SU-DHL-6 (cell line): ENCODE data around the gene MEDAG.

Source experiments
- H2AFZ ChIP-seq: fragments of 200-600 bp; sonication (generic); 2 replicates; pipeline ENCODE4 v1.6.1; 2014; ENCODE audit warnings: low read depth, mild to moderate bottlenecking, moderate library complexity, mixed read lengths, antibody characterized with exemption, low read length; ENCODE audit not compliant: severe bottlenecking
- H3F3A ChIP-seq: fragments of 200-600 bp; shearing (Covaris generic); 2 replicates; pipeline ENCODE4 v1.6.0; 2016; ENCODE audit warnings: antibody characterized with exemption, mild to moderate bottlenecking; ENCODE audit not compliant: insufficient read depth
- H3K27ac ChIP-seq: fragments of 200-600 bp; sonication (generic); 2 replicates; pipeline ENCODE4 v1.5.1; 2016; ENCODE audit warnings: low read depth, mild to moderate bottlenecking, low read length, moderate library complexity, mixed read lengths
- H3K27me3 ChIP-seq: fragments of 200-600 bp; sonication (generic), shearing (Covaris generic); 2 replicates; pipeline ENCODE4 v1.6.0; 2014; ENCODE audit warnings: mild to moderate bottlenecking, low read length
- H3K36me3 ChIP-seq: fragments of 200-600 bp; sonication (generic); 2 replicates; pipeline ENCODE4 v1.6.1; 2014; ENCODE audit warnings: mild to moderate bottlenecking, low read length, mixed read lengths
- H3K4me2 ChIP-seq: fragments of 300-600, 200-600 bp; shearing (Covaris generic), sonication (generic); 2 replicates; pipeline ENCODE4 v1.6.0; 2014; ENCODE audit warnings: low read length, low read depth, mild to moderate bottlenecking; ENCODE audit not compliant: poor library complexity, severe bottlenecking
- H3K4me3 ChIP-seq: fragments of 200-600 bp; sonication (generic); 2 replicates; pipeline ENCODE4 v1.5.1; 2014; ENCODE audit warnings: antibody characterized with exemption, low read length, mild to moderate bottlenecking, mixed read lengths; ENCODE audit not compliant: insufficient read depth, poor library complexity, severe bottlenecking
- H3K79me2 ChIP-seq: fragments of 200-600 bp; sonication (generic); 2 replicates; pipeline ENCODE4 v1.6.1; 2014; ENCODE audit warnings: mild to moderate bottlenecking, low read length, moderate library complexity; ENCODE audit not compliant: insufficient read depth
- H3K9ac ChIP-seq: fragments of 200-600 bp; sonication (generic); 2 replicates; pipeline ENCODE4 v1.7.0; 2014; ENCODE audit warnings: mild to moderate bottlenecking, low read length
- H3K9me2 ChIP-seq: fragments of 200-600 bp; sonication (generic); replicated peaks from 2 replicates; pipeline ENCODE4 v1.6.1; 2014; ENCODE audit warnings: low read length; ENCODE audit not compliant: insufficient read depth
- H3K9me3 ChIP-seq: fragments of 200-600 bp; sonication (generic); 2 replicates; pipeline ENCODE4 v1.6.1; 2014; ENCODE audit warnings: low read length, mixed read lengths; ENCODE audit not compliant: insufficient read depth
- H4K20me1 ChIP-seq: fragments of 200-600 bp; sonication (generic); 2 replicates; pipeline ENCODE4 v1.6.1; 2014; ENCODE audit warnings: low read depth, mild to moderate bottlenecking, antibody characterized with exemption, low read length, moderate library complexity, mixed read lengths
- EZH2phosphoT487 ChIP-seq: fragments of 200-600 bp; sonication (generic), shearing (Covaris generic); conservative IDR thresholded peaks from 2 replicates; pipeline ENCODE4 v1.6.1; 2018; ENCODE audit warnings: mild to moderate bottlenecking, antibody characterized with exemption, low read length, moderate library complexity, mixed read lengths
- TF ChIP-seq, protein P1 (sequence below): fragments of 200-600 bp; sonication (generic); IDR thresholded peaks from one replicate; pipeline ENCODE4 v1.5.1; 2017; ENCODE audit warnings: antibody characterized with exemption, mild to moderate bottlenecking, low read length, moderate library complexity; ENCODE audit not compliant: insufficient read depth, poor library complexity, severe bottlenecking

Gene MEDAG

DNA sequence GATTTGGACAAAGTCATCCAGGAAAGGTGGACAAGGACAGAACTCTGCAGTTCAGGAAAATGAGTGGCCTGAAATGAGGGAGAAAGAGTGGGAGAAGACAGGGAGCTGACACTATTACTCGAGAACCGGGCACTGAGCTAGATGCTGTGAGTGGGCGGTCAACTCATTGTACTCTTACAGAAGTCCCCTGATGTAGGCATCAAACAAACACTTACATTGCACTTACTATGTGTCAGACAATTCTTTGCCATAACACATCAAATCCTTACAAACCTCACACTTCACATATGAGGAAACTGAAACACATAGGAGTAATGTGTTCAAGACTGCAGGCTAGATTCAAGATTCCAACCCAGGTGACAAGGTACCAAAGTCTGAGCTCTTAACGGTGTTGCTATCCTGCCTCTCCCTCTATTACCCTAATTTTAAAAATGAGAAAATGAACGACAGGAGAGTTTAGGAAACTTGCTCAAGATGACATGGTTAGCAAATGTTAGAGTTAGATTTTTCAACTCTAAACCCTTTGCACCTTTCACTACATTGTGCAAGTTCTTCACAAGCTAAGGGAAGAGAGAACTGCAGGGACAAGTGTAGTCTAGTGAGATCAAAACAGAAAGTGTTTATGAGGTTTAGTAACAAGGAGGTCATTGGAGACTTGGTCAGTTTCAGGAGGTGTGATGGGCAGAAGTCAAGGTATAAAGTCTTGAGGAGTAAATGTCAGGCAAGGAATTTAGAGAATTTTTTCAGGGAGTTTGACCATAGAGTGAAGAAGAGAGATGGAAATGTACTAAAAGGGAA lies 4.9 kb upstream of the MEDAG start:
- H3F3A ChIP-seq, result no peaks in the 10 kb centered on the region
- no peaks in the 10 kb centered on the region for H3K27me3 ChIP-seq
- TF ChIP-seq EZH2phosphoT487, result no peak
- TF ChIP-seq, protein P1, sequence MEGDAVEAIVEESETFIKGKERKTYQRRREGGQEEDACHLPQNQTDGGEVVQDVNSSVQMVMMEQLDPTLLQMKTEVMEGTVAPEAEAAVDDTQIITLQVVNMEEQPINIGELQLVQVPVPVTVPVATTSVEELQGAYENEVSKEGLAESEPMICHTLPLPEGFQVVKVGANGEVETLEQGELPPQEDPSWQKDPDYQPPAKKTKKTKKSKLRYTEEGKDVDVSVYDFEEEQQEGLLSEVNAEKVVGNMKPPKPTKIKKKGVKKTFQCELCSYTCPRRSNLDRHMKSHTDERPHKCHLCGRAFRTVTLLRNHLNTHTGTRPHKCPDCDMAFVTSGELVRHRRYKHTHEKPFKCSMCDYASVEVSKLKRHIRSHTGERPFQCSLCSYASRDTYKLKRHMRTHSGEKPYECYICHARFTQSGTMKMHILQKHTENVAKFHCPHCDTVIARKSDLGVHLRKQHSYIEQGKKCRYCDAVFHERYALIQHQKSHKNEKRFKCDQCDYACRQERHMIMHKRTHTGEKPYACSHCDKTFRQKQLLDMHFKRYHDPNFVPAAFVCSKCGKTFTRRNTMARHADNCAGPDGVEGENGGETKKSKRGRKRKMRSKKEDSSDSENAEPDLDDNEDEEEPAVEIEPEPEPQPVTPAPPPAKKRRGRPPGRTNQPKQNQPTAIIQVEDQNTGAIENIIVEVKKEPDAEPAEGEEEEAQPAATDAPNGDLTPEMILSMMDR, result no peak

DNA sequence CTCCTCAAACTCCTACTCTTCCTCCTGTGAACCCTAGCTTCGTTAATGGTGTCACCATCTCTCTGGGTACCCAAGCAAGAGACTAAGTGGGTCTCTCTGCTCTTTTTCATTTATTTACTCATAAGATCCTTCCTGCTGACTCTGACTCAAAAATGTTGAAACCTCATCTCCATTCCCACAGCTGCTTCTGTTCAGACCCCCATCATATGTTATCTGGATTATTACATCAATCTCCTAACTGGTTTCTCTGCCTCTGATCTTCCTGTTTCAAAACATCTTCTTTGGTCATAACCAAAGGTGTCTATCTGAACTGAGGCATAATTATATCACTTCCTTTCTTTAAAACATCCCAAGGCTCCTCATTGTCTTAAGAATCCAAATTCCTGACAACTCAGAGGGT lies 2.0 kb upstream of the MEDAG start:
- no peaks in the 10 kb centered on the region for H3K9me3 ChIP-seq
- H3K4me3 ChIP-seq, result no peak overlapping the region
- H3F3A ChIP-seq, result no peaks in the 10 kb centered on the region
- H3K4me2 ChIP-seq, result no peak overlapping the region
- no peaks in the 10 kb centered on the region for H3K36me3 ChIP-seq
- no peak overlapping the region for H2AFZ ChIP-seq
- no peaks in the 10 kb centered on the region for H4K20me1 ChIP-seq
- no peak for TF ChIP-seq EZH2phosphoT487
- TF ChIP-seq, protein P1, result no peak
- H3K9me2 ChIP-seq, result no peaks in the 10 kb centered on the region
- H3K79me2 ChIP-seq, result no peaks in the 10 kb centered on the region
- H3K27me3 ChIP-seq, result no peaks in the 10 kb centered on the region
- H3K27ac ChIP-seq, result no peak overlapping the region
- no peak overlapping the region for H3K9ac ChIP-seq

More for the DNA sequence above, 4.9 kb upstream of the MEDAG start:
- no peaks in the 10 kb centered on the region for H3K36me3 ChIP-seq
- no peaks in the 10 kb centered on the region for H3K79me2 ChIP-seq
- no peak overlapping the region for H3K4me3 ChIP-seq
- no peaks in the 10 kb centered on the region for H3K9me2 ChIP-seq
- H3K9me3 ChIP-seq, result no peaks in the 10 kb centered on the region
- H3K9ac ChIP-seq, result no peak overlapping the region
- no peak overlapping the region for H3K27ac ChIP-seq
- H2AFZ ChIP-seq, result no peak overlapping the region
- H4K20me1 ChIP-seq, result no peaks in the 10 kb centered on the region
- no peak overlapping the region for H3K4me2 ChIP-seq

DNA sequence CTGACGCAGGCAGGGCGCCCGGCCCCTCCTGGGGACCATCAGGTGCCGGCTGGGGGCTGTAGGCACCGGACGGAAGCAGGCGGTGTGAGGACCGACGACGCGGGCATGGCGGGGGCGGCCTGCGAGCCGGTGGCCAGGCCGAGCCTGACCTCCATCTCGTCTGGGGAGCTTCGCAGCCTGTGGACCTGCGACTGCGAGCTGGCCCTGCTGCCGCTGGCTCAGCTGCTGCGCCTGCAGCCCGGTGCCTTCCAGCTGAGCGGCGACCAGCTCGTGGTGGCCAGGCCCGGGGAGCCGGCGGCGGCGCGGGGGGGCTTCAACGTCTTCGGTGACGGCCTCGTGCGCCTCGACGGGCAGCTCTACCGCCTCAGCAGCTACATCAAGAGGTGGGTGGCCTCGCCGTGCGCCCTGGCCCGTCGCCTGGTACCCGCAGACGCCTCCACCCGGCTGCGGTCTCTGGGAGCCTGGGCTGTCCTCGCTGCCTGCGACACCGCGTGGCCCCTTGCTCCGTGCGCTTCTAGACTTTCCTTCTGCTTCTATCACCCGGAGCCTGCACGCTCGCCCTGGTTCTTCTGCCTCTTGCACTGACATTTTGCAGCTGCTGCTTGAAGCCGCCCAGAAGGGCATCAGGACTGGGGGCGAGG lies 460 bp downstream of the MEDAG start:
- H3F3A ChIP-seq, result no peaks in the 10 kb centered on the region
- no peaks in the 10 kb centered on the region for H3K27me3 ChIP-seq

More for the DNA sequence above, 460 bp downstream of the MEDAG start:
- Histone ChIP-seq H3K27ac (no peak overlapping the region), H4K20me1 (no peaks in the 10 kb centered on the region), H3K79me2 (no peaks in the 10 kb centered on the region), H2AFZ (no peak overlapping the region), H3K9me2 (no peaks in the 10 kb centered on the region), H3K9ac (no peak overlapping the region), H3K36me3 (no peaks in the 10 kb centered on the region), H3K4me3 (no peak overlapping the region), H3K4me2 (no peak overlapping the region), H3K9me3 (no peaks in the 10 kb centered on the region)
- TF ChIP-seq, protein P1, result no peak
- no peak for TF ChIP-seq EZH2phosphoT487
